Measurements from ENCODE around the gene VEGFA.

VEGFA gene

GRCh38 chr6:43748765-43749164 lies 21.2 kb upstream of the VEGFA start:
- no peak for ATAC-seq
- TF ChIP-seq TSHZ2 (CRISPR knock-in tag; IDR thresholded peaks at IDR 0.05), result no peak
- TF ChIP-seq ZNF70 (CRISPR knock-in tag; IDR thresholded peaks at IDR 0.05), result no peak
- no peak for TF ChIP-seq OSR1 (CRISPR knock-in tag; IDR thresholded peaks at IDR 0.05)
- no peak for TF ChIP-seq CREB5 (CRISPR knock-in tag; IDR thresholded peaks at IDR 0.05; ENCODE audit: low read depth)
- TF ChIP-seq CSRNP3 (CRISPR knock-in tag; IDR thresholded peaks at IDR 0.05), result no peak
- TF ChIP-seq TOX (CRISPR knock-in tag; IDR thresholded peaks at IDR 0.05; ENCODE audit: borderline replicate concordance), result no peak

- no peak for TF ChIP-seq SNAI2 (CRISPR knock-in tag; IDR thresholded peaks at IDR 0.05)
- no peak for TF ChIP-seq ZNF70 (CRISPR knock-in tag; IDR thresholded peaks at IDR 0.05)
- no peak for TF ChIP-seq BACH2 (CRISPR knock-in tag; IDR thresholded peaks at IDR 0.05; ENCODE audit: borderline replicate concordance)
- TF ChIP-seq ARNTL (CRISPR knock-in tag; IDR thresholded peaks at IDR 0.05; ENCODE audit: borderline replicate concordance, low read depth), result no peak
- TF ChIP-seq ZNF565 (CRISPR knock-in tag; conservative IDR thresholded peaks at IDR 0.05; ENCODE audit: low read depth), result no peak
- no peak for TF ChIP-seq TCF4 (CRISPR knock-in tag; IDR thresholded peaks at IDR 0.05; ENCODE audit: borderline replicate concordance)
- TF ChIP-seq ZNF8 (CRISPR knock-in tag; IDR thresholded peaks at IDR 0.05), result no peak
- no peak for TF ChIP-seq CREB5 (CRISPR knock-in tag; IDR thresholded peaks at IDR 0.05; ENCODE audit: low read depth)
- TF ChIP-seq TSHZ2 (CRISPR knock-in tag; IDR thresholded peaks at IDR 0.05), result no peak
- no peak for TF ChIP-seq ISL1 (CRISPR knock-in tag; IDR thresholded peaks at IDR 0.05)
- no peak for ATAC-seq
These were observed 20.6 kb upstream of the VEGFA start for GRCh38 chr6:43749461-43749860.

- TF ChIP-seq ZC3H10 (CRISPR knock-in tag; IDR thresholded peaks at IDR 0.05), result no peak
- TF ChIP-seq OSR1 (CRISPR knock-in tag; IDR thresholded peaks at IDR 0.05), result no peak
- no peak for TF ChIP-seq POU6F1 (CRISPR knock-in tag; IDR thresholded peaks at IDR 0.05; ENCODE audit: borderline replicate concordance, low read depth)
- TF ChIP-seq SNAI2 (CRISPR knock-in tag; IDR thresholded peaks at IDR 0.05), result no peak
- no peak for ATAC-seq
These were observed 19.4 kb upstream of the VEGFA start for GRCh38 chr6:43750622-43751021.

Measured in SK-N-SH treated with all-trans-retinoic acid at 6 μM for 48 hours (cell line).